Heart left ventricle (tissue), 16 donors: Measurements from ENCODE around the gene MAMDC2. TPM values are rescaled to one million over a fixed set of nuclear protein-coding genes. Genes with fewer than 3 reads are reported as not detected.

Experiments used
- ATAC-seq, 4 donors: fragments of 200-7000 bp; cut with Tn5 transposase; one replicate each; pipeline ENCODE4 v1.9.1; 2020 to 2022; ENCODE audit warnings: moderate library complexity in 4 of 4, mild to moderate bottlenecking in 3 of 4, moderate number of reproducible peaks in 1 of 4
- DNase-seq, 5 donors: peaks; one replicate each; pipeline ENCODE4 v3.0.0-alpha.2; 2020
- H3K27ac ChIP-seq, 12 donors: fragments of 200-600 bp; sonication (generic) in 4 of 12; one replicate each; pipeline versions ENCODE4 v1.5.0 to v1.8.0; 2016 to 2022; ENCODE audit warnings: mild to moderate bottlenecking in 2 of 12
- H3K27me3 ChIP-seq, 9 donors: fragments of 200-600 bp; sonication (generic) in 2 of 9; one replicate each; pipeline versions ENCODE4 v1.5.1 to v1.8.0; 2016 to 2022; ENCODE audit warnings: mild to moderate bottlenecking in 3 of 9
- H3K36me3 ChIP-seq, 9 donors: fragments of 200-600 bp; sonication (generic) in 2 of 9; one replicate each; pipeline versions ENCODE4 v1.5.0 to v1.8.0; 2018 to 2022; ENCODE audit warnings: mild to moderate bottlenecking in 2 of 9
- H3K4me1 ChIP-seq, 12 donors: fragments of 200-600 bp; sonication (generic) in 4 of 12; one replicate each; pipeline versions ENCODE4 v1.5.0 to v1.8.0; 2016 to 2022; ENCODE audit warnings: mild to moderate bottlenecking in 3 of 12
- H3K4me3 ChIP-seq, 12 donors: fragments of 200-600 bp; sonication (generic) in 4 of 12; one replicate each; pipeline versions ENCODE4 v1.5.0 to v1.8.0; 2017 to 2022; ENCODE audit warnings: mild to moderate bottlenecking in 9 of 12, moderate library complexity in 4 of 12
- H3K9me3 ChIP-seq, 12 donors: fragments of 200-600 bp; sonication (generic) in 4 of 12; one replicate each; pipeline versions ENCODE4 v1.5.0 to v1.8.0; 2016 to 2022; ENCODE audit warnings: mild to moderate bottlenecking in 1 of 12
- POLR2A ChIP-seq, 2 donors: fragments of 450-650 bp; IDR thresholded peaks; one replicate each; pipeline ENCODE4 v1.6.1; 2017; ENCODE audit warnings: antibody characterized with exemption in 2 of 2, mild to moderate bottlenecking in 2 of 2, moderate library complexity in 2 of 2
- WGBS, 4 donors: extraction: QIAGEN DNeasy Blood & Tissue Kit in 2 of 4; methylation state at CpG; one replicate each; pipeline versions ENCODE4 v1.1.5 to v1.1.7; 2013 to 2018; 5-methylcytosine and 5-hydroxymethylcytosine counted together
- intact Hi-C, 10 donors: fragments of 100-400 bp; cut with DNase I; formaldehyde crosslinking; loops; one replicate each; pipeline versions ENCODE4 v1.11.1 to v1.14.2; 2022
- polyA plus RNA-seq, 2 donors: library from polyadenylated mRNA; stranded (reverse); fragments of 200-250 nt; gene quantifications; one replicate each; pipeline ENCODE4 v1.2.3, GENCODE V29; 2013
- total RNA-seq, 9 donors: library from RNA; depleted of rRNA in 2 of 9; stranded (reverse); fragments of >200 nt in 2 of 9; fragmentation: NEBNext Ultra II Directional in 3 of 9; extraction: Animal tissue kit (Norgen Biotek cat#: 25700) in 3 of 9; gene quantifications; one replicate each; pipeline versions ENCODE4 v1.1.0 to v1.2.4, GENCODE V29; 2016 to 2023
- TF ChIP-seq, protein P1 (sequence below), 12 donors: fragments of 200-600 bp; sonication (generic) in 4 of 12; IDR thresholded peaks; one replicate each; pipeline versions ENCODE4 v1.5.0 to v1.8.0; 2018 to 2022; ENCODE audit warnings: antibody characterized with exemption in 12 of 12, mild to moderate bottlenecking in 5 of 12
- donor health status: ischemic (EF 13 %, LVEDD 7.1; RV severe dilation, severe dysfunction).
- donor health status: healthy with polysubstance abuse.
- donor health status: DM: no; HTN: yes; CAD: no.
- donor health status: DM: no; HTN: no; CAD: no.
- donor health status: ischemic (EF 25% LVEDD 6.9; RV normal size, moderate dysfunction).
- donor health status: ischemic (EF 25% LVEDD 5.7; RV mildly dilated, moderate dysfunction).
- donor health status: healthy.
- donor health status: DM: yes; HTN: yes; CAD: no.
- donor health status: ischemic (EF 35%, LVEDD 5.7; RV mildly dilated, moderate dysfunction).
- donor health status: nonischemic (EF 11% LVEDD 7.7; RV severe dilation, severe dysfunction).
- donor health status: DM: yes; HTN: yes; CAD: no.
- donor health status: PGD.
- donor health status: ischemic (EF 29% LVEDD 5.4; RV normal size, mild dysfunction).
- donor health status: nonischemic (EF 23%, LVEDD 6.1; RV moderate dilation, normal function).

Gene MAMDC2
- total and polyA plus RNA-seq, 11 donors, result 2.5 to 23.9 (median 5.1) TPM

DNA sequence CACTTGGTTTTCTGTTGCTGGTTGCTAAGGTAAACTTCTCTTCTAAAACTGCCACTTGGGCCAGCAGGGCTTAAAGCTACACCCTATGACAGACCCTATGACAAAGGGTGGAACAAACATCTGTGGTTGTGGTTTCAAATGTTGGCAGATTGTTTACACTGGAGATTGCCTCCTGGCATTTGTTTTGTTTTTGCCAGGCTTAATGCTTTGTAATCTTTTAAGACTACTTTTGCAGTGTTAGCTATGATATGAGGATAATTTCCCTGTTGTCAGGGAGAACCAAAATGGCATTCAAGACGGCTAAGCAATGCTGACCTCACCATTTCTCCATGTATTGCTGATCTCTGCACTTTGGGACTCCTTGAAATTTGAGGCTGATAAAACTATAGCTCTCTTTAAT is 50.3 kb downstream of the MAMDC2 start:
- no peak for DNase-seq
- 41 to 47% (median 42%) methylated on average over 1 of the region's 1 CpG for WGBS, 4 donors
- ATAC-seq, result peak; percentile 28 to 48 (median 37)
- Histone ChIP-seq H3K4me3 (no peak overlapping the region), H3K9me3 (no peaks in the 10 kb centered on the region), H3K4me1 (peaks cover 0 to 29% (median under 1%) of the 10 kb centered on the region in 12 donors), H3K27me3 (no peaks in the 10 kb centered on the region), H3K36me3 (no peaks in the 10 kb centered on the region), H3K27ac (peak overlapping the region in 1 of 12 donors; percentile 46)
- intact Hi-C loops, result loop anchor here in 2 of 10 donors (5.0 to 10.0 kb wide), 2 partner anchors 47 to 51 kb away; no protein-coding TSS in a partner anchor
- TF ChIP-seq, protein P1, sequence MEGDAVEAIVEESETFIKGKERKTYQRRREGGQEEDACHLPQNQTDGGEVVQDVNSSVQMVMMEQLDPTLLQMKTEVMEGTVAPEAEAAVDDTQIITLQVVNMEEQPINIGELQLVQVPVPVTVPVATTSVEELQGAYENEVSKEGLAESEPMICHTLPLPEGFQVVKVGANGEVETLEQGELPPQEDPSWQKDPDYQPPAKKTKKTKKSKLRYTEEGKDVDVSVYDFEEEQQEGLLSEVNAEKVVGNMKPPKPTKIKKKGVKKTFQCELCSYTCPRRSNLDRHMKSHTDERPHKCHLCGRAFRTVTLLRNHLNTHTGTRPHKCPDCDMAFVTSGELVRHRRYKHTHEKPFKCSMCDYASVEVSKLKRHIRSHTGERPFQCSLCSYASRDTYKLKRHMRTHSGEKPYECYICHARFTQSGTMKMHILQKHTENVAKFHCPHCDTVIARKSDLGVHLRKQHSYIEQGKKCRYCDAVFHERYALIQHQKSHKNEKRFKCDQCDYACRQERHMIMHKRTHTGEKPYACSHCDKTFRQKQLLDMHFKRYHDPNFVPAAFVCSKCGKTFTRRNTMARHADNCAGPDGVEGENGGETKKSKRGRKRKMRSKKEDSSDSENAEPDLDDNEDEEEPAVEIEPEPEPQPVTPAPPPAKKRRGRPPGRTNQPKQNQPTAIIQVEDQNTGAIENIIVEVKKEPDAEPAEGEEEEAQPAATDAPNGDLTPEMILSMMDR (IDR thresholded peaks at IDR 0.05), result no peak
- no peak for TF ChIP-seq POLR2A (IDR thresholded peaks at IDR 0.05)

DNA sequence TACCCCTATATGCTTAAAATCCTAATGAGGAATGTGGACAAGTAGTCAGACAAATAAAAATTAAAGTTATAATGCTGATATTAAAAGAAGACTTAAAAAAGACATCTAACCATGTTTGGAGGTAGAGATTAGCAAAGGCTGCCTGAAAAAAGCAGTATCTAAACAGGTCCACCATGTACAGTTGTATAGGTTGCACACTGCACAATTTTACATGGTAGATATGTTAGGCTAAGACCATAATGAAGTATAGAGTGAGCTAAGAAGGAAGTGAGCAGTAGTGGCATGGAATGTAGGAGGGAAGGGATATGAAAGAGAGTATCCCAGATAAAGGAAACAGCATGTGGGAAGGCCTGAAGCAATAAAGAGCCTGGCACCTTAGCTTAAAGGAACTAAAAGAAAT is 51.1 kb downstream of the MAMDC2 start:
- no peak for DNase-seq
- no peak for ATAC-seq
- TF ChIP-seq, protein P1 (IDR thresholded peaks at IDR 0.05), result no peak
- TF ChIP-seq POLR2A (IDR thresholded peaks at IDR 0.05), result no peak
- no peaks in the 10 kb centered on the region for H3K27me3 ChIP-seq
- intact Hi-C loops, result loop anchor here in 2 of 10 donors (5.0 to 10.0 kb wide), 2 partner anchors 47 to 50 kb away; no protein-coding TSS in a partner anchor
- H3K4me3 ChIP-seq, result no peak overlapping the region
- peaks cover 0 to 29% (median 0%) of the 10 kb centered on the region in 12 donors for H3K4me1 ChIP-seq
- no peaks in the 10 kb centered on the region for H3K36me3 ChIP-seq
- peak overlapping the region in 1 of 12 donors; percentile 6 for H3K27ac ChIP-seq
- no peaks in the 10 kb centered on the region for H3K9me3 ChIP-seq

DNA sequence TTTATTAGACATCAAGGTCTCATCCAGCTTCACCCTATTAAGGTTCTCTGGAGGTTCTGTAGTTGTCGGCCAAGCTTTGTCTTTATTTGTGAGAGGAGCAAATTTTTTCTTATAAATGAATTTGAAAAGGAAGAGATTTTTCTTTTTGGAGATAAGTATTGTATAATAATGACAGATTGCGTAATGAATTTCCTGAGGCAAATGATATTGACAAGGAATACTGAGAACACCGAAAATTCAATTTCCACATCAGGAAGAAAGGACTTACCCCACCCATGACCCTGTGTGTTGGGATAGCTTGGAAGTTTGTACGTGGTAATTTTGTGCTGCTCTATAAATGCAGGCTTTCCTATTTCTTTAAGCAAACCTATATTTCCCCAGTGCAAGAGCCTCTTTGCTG is 53.5 kb downstream of the MAMDC2 start:
- no peaks in the 10 kb centered on the region for H3K36me3 ChIP-seq
- H3K4me3 ChIP-seq, result no peak overlapping the region
- ATAC-seq, result no peak
- peaks cover 0 to 13% (median 0%) of the 10 kb centered on the region in 12 donors for H3K4me1 ChIP-seq
- no peak for DNase-seq
- 65 to 80% (median 74%) methylated on average over 4 of the region's 4 CpGs for WGBS, 4 donors
- no peaks in the 10 kb centered on the region for H3K27me3 ChIP-seq
- no peaks in the 10 kb centered on the region for H3K9me3 ChIP-seq
- H3K27ac ChIP-seq, result peak overlapping the region in 1 of 12 donors; percentile 40
- no peak for TF ChIP-seq POLR2A (IDR thresholded peaks at IDR 0.05)
- intact Hi-C loops, result loop anchor here in 1 of 10 donors (10.0 kb wide), 1 partner anchor 48 kb away; no protein-coding TSS in a partner anchor

DNA sequence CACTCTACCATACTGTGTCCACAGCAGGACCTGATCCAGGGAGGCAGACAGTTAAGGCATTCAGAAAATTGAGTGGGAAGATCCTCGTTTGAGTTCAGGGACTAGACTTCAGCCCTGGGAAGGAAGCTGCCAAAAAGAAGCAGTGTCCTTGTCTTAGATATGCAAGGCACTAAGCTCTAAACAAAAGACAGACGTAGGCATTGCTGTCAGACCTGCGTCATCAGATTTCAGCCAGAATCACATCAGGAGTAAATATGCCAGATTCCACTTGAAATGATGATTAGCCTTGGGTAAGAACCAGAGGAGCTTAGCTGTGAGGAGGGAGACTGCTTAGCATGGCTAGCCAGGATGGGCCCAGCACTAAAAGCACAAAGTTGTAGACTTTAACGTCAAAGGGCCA is 56.7 kb downstream of the MAMDC2 start:
- Histone ChIP-seq H3K9me3 (no peaks in the 10 kb centered on the region), H3K36me3 (no peaks in the 10 kb centered on the region), H3K27me3 (no peaks in the 10 kb centered on the region), H3K4me1 (no peaks in the 10 kb centered on the region), H3K27ac (peak overlapping the region in 1 of 12 donors; percentile 62), H3K4me3 (no peak overlapping the region)
- no peak for TF ChIP-seq POLR2A (IDR thresholded peaks at IDR 0.05)
- TF ChIP-seq, protein P1 (IDR thresholded peaks at IDR 0.05), result no peak
- intact Hi-C loops, result loop anchor here in 1 of 10 donors (10.0 kb wide), 1 partner anchor 64 kb away; no protein-coding TSS in a partner anchor
- WGBS, 4 donors, result 46 to 69% (median 59%) methylated on average over 4 of the region's 4 CpGs
- ATAC-seq (peak in 2 of 4 donors; percentile 30 to 61), DNase-seq (no peak)

DNA sequence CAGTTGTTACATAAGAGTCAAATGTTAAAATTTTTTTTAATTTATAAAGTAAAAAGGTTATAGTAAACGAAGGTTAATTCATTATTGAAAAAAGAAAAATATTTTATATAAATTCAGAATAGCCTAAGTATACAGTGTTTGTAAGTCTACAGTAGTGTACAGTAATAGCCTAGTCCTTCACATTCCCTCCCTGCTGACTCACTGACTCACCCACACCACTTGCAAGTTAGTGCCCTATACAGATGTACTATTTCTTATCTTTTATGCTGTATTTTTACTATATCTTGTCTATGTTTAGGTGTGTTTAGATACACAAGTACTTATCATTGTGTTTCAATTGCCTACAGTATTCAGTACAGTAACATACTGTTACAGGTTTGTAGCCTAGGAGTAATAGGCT is 57.6 kb downstream of the MAMDC2 start:
- Histone ChIP-seq H3K4me3 (no peak overlapping the region), H3K4me1 (no peaks in the 10 kb centered on the region), H3K27ac (peak overlapping the region in 1 of 12 donors; percentile 62), H3K27me3 (no peaks in the 10 kb centered on the region), H3K9me3 (no peaks in the 10 kb centered on the region), H3K36me3 (no peaks in the 10 kb centered on the region)
- TF ChIP-seq, protein P1 (IDR thresholded peaks at IDR 0.05), result no peak
- TF ChIP-seq POLR2A (IDR thresholded peaks at IDR 0.05), result no peak
- WGBS, 4 donors, result 76 to 84% (median 78%) methylated on average over 1 of the region's 1 CpG
- DNase-seq, result no peak
- ATAC-seq, result no peak
- intact Hi-C loops, result loop anchor here in 1 of 10 donors (10.0 kb wide), 1 partner anchor 64 kb away; no protein-coding TSS in a partner anchor
